ENCODE measurements around the gene OXT.
"Not testable (repeated sequence)": the region's sequence is repeated elsewhere in the genome, so short reads cannot be mapped to it uniquely, and the experiment has no call there.

OXT gene

GRCh38 chr20:3047486-3048419 lies 23.7 kb upstream of the OXT start:
- in situ Hi-C loops (cut with MboI; ENCODE audit: low sequenced_read_pairs), result no loop called here

- in situ Hi-C loops (cut with MboI; ENCODE audit: low sequenced_read_pairs), result loop anchor here (10.0 kb wide), 1 partner anchor 263 kb away; no protein-coding TSS in a partner anchor
Measured at GRCh38 chr20:3051385-3052019, 19.9 kb upstream of the OXT start.

- in situ Hi-C loops (cut with MboI; ENCODE audit: low sequenced_read_pairs), result loop anchor here (10.0 kb wide), 1 partner anchor 255 kb away; no protein-coding TSS in a partner anchor
Measured at GRCh38 chr20:3059489-3059888, 11.9 kb upstream of the OXT start.

GRCh38 chr20:3064119-3064518 lies 7.3 kb upstream of the OXT start:
- in situ Hi-C loops (cut with MboI; ENCODE audit: low sequenced_read_pairs), result not testable (repeated sequence)

GRCh38 chr20:3067139-3068014 lies 4.0 kb upstream of the OXT start:
- in situ Hi-C loops (cut with MboI; ENCODE audit: low sequenced_read_pairs), result no loop called here

GRCh38 chr20:3068075-3068474 lies 3.3 kb upstream of the OXT start:
- in situ Hi-C loops (cut with MboI; ENCODE audit: low sequenced_read_pairs), result no loop called here

GRCh38 chr20:3068986-3069900 lies 2.2 kb upstream of the OXT start:
- in situ Hi-C loops (cut with MboI; ENCODE audit: low sequenced_read_pairs), result no loop called here

GRCh38 chr20:3070725-3071124 lies 695 bp upstream of the OXT start:
- in situ Hi-C loops (cut with MboI; ENCODE audit: low sequenced_read_pairs), result no loop called here

- in situ Hi-C loops (cut with MboI; ENCODE audit: low sequenced_read_pairs), result no loop called here
Measured at GRCh38 chr20:3071266-3071609, 182 bp upstream of the OXT start.

- in situ Hi-C loops (cut with MboI; ENCODE audit: low sequenced_read_pairs), result no loop called here
Measured at GRCh38 chr20:3072530-3073250, 1.3 kb downstream of the OXT start.

- in situ Hi-C loops (cut with MboI; ENCODE audit: low sequenced_read_pairs), result not testable (repeated sequence)
Measured at GRCh38 chr20:3073251-3073643, 1.8 kb downstream of the OXT start.

GRCh38 chr20:3074812-3075211 lies 3.4 kb downstream of the OXT start:
- in situ Hi-C loops (cut with MboI; ENCODE audit: low sequenced_read_pairs), result no loop called here

- in situ Hi-C loops (cut with MboI; ENCODE audit: low sequenced_read_pairs), result not testable (repeated sequence)
Measured at GRCh38 chr20:3075315-3075714, 3.9 kb downstream of the OXT start.

- in situ Hi-C loops (cut with MboI; ENCODE audit: low sequenced_read_pairs), result no loop called here
Measured at GRCh38 chr20:3077618-3078134, 6.3 kb downstream of the OXT start.

- in situ Hi-C loops (cut with MboI; ENCODE audit: low sequenced_read_pairs), result no loop called here
Measured at GRCh38 chr20:3080939-3081388, 9.5 kb downstream of the OXT start.

GRCh38 chr20:3081641-3082040 lies 10.2 kb downstream of the OXT start:
- in situ Hi-C loops (cut with MboI; ENCODE audit: low sequenced_read_pairs), result no loop called here

- in situ Hi-C loops (cut with MboI; ENCODE audit: low sequenced_read_pairs), result no loop called here
Measured at GRCh38 chr20:3082306-3082951, 11.0 kb downstream of the OXT start.

Data from HL-60/S4 (cell line).